Transverse colon (tissue), 3 donors: ENCODE data around the gene PRLR.

Experiments
- EP300 ChIP-seq: sonication (generic); formaldehyde crosslinking; IDR thresholded peaks from one replicate; pipeline ENCODE4 v1.6.1; 2017; ENCODE audit warnings: antibody characterized with exemption, low read depth
- POLR2A ChIP-seq: fragments of 450-650 bp; IDR thresholded peaks from one replicate; pipeline ENCODE4 v1.6.1; 2016; ENCODE audit warnings: antibody characterized with exemption, mild to moderate bottlenecking, moderate library complexity
- TF ChIP-seq, protein P1 (sequence below), 5 experiments: fragments of 200-600 bp in 3 of 5; fragments of 450-650 bp in 2 of 5; sonication (generic) in 3 of 5; IDR thresholded peaks; 1 replicate in 2 of 5; 2 replicates in 3 of 5; pipeline ENCODE4 v1.5.1; 2016 to 2017; ENCODE audit warnings: antibody characterized with exemption in 5 of 5, inconsistent platforms in 3 of 5, mild to moderate bottlenecking in 2 of 5, moderate library complexity in 1 of 5

DNA sequence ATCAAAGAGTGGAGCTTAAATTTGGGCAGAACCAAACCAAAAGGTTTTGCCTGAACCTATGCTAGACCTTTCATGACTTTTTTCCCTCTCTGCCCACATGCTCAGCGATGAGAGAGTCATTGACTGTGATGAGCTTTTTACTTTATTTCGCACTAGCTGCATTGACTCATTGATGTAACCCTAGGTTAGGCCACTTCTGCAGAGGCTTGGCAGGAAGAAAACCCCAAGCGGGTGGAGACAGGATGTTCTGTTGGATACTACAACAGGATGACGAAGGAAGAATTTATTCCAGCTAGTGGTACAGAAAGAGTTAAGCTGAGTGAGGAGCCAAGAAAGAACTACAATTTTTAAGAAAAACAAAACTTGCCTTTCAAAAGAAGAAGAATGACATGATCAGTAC, 201.0 kb downstream of the PRLR start:
- TF ChIP-seq, protein P1, sequence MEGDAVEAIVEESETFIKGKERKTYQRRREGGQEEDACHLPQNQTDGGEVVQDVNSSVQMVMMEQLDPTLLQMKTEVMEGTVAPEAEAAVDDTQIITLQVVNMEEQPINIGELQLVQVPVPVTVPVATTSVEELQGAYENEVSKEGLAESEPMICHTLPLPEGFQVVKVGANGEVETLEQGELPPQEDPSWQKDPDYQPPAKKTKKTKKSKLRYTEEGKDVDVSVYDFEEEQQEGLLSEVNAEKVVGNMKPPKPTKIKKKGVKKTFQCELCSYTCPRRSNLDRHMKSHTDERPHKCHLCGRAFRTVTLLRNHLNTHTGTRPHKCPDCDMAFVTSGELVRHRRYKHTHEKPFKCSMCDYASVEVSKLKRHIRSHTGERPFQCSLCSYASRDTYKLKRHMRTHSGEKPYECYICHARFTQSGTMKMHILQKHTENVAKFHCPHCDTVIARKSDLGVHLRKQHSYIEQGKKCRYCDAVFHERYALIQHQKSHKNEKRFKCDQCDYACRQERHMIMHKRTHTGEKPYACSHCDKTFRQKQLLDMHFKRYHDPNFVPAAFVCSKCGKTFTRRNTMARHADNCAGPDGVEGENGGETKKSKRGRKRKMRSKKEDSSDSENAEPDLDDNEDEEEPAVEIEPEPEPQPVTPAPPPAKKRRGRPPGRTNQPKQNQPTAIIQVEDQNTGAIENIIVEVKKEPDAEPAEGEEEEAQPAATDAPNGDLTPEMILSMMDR (IDR thresholded peaks at IDR 0.05), result no peak
- TF ChIP-seq EP300, result no peak
- TF ChIP-seq POLR2A, result no peak
